Astrocyte (in vitro differentiated cells and primary cell): ENCODE results near the gene CNOT6L. TPM values are rescaled to one million over a fixed set of nuclear protein-coding genes. Genes with fewer than 3 reads are reported as not detected.

Experiments
- DNase-seq: peaks from one replicate; pipeline ENCODE4 v3.0.0-alpha.2; 2010; ENCODE audit warnings: low read depth
- FAIRE-seq: peaks from 2 replicates; lab custom pipeline; 2011; peaks lifted over from hg19 to GRCh38; lab: Jason Lieb, UNC
- H2AFZ ChIP-seq: 2 replicates; pipeline ENCODE4 v1.6.0; 2012; ENCODE audit warnings: low read depth, low read length, inconsistent platforms
- H3K27ac ChIP-seq: 2 replicates; pipeline ENCODE4 v1.5.1; 2011; ENCODE audit warnings: low read depth, low read length, inconsistent platforms
- H3K27me3 ChIP-seq: 2 replicates; pipeline ENCODE4 v1.6.0; 2011; ENCODE audit warnings: low read length, inconsistent platforms; ENCODE audit not compliant: insufficient read depth
- H3K36me3 ChIP-seq: 2 replicates; pipeline ENCODE4 v1.5.1; 2011; ENCODE audit warnings: low read length, inconsistent platforms; ENCODE audit not compliant: insufficient read depth
- H3K4me1 ChIP-seq: 2 replicates; pipeline ENCODE4 v1.5.1; 2011; ENCODE audit warnings: low read length, inconsistent platforms; ENCODE audit not compliant: insufficient read depth
- H3K4me2 ChIP-seq: 2 replicates; pipeline ENCODE4 v1.6.0; 2012; ENCODE audit warnings: low read length, inconsistent platforms
- H3K4me3 ChIP-seq: 2 replicates; pipeline ENCODE4 v1.5.1; 2011; ENCODE audit warnings: low read depth, mild to moderate bottlenecking, low read length, inconsistent platforms; ENCODE audit not compliant: insufficient read depth
- H3K79me2 ChIP-seq: 2 replicates; pipeline ENCODE4 v1.6.0; 2012; ENCODE audit warnings: mild to moderate bottlenecking, low read length, inconsistent platforms; ENCODE audit not compliant: insufficient read depth
- H3K9ac ChIP-seq: 2 replicates; pipeline ENCODE4 v1.6.0; 2012; ENCODE audit warnings: mild to moderate bottlenecking, low read length, inconsistent platforms
- H3K9me3 ChIP-seq: 2 replicates; pipeline ENCODE4 v1.5.1; 2012; ENCODE audit warnings: low read depth, mild to moderate bottlenecking, low read length, inconsistent platforms; ENCODE audit not compliant: insufficient read depth
- H4K20me1 ChIP-seq: 2 replicates; pipeline ENCODE4 v1.6.0; 2012; ENCODE audit warnings: low read length, inconsistent platforms; ENCODE audit not compliant: insufficient read depth
- H3K27ac Mint-ChIP-seq: one replicate; pipeline ENCODE4 v1.8.0; 2021; ENCODE audit warnings: mild to moderate bottlenecking, mixed read lengths; ENCODE audit not compliant: unreplicated experiment
- H3K27me3 Mint-ChIP-seq: one replicate; pipeline ENCODE4 v1.8.0; 2021; ENCODE audit warnings: low read depth, mixed read lengths; ENCODE audit not compliant: unreplicated experiment
- H3K36me3 Mint-ChIP-seq: one replicate; pipeline ENCODE4 v1.8.0; 2021; ENCODE audit warnings: low read depth, mixed read lengths; ENCODE audit not compliant: unreplicated experiment
- H3K4me1 Mint-ChIP-seq: one replicate; pipeline ENCODE4 v1.8.0; 2021; ENCODE audit warnings: low read depth, mixed read lengths; ENCODE audit not compliant: unreplicated experiment
- H3K4me3 Mint-ChIP-seq: one replicate; pipeline ENCODE4 v1.8.0; 2021; ENCODE audit warnings: mild to moderate bottlenecking, moderate library complexity, mixed read lengths; ENCODE audit not compliant: unreplicated experiment
- H3K9me3 Mint-ChIP-seq: one replicate; pipeline ENCODE4 v1.8.0; 2021; ENCODE audit warnings: mild to moderate bottlenecking, mixed read lengths; ENCODE audit not compliant: unreplicated experiment
- EZH2 ChIP-seq: IDR thresholded peaks from 2 replicates; pipeline ENCODE4 v1.6.1; 2012; ENCODE audit warnings: mild to moderate bottlenecking, low read length, inconsistent platforms; ENCODE audit not compliant: insufficient read depth
- total RNA-seq: library from RNA; stranded (reverse); gene quantifications from 2 replicates; pipeline ENCODE4 v1.2.1, GENCODE V29; 2021
- TF ChIP-seq, protein P1 (sequence below): IDR thresholded peaks from 2 replicates; pipeline ENCODE4 v1.5.1; 2011; ENCODE audit warnings: low read depth, mild to moderate bottlenecking, inconsistent platforms, low read length, moderate library complexity; ENCODE audit not compliant: insufficient read depth

CNOT6L gene
- total RNA-seq, 1 donor from 2014 or later = 34.0 TPM

DNA sequence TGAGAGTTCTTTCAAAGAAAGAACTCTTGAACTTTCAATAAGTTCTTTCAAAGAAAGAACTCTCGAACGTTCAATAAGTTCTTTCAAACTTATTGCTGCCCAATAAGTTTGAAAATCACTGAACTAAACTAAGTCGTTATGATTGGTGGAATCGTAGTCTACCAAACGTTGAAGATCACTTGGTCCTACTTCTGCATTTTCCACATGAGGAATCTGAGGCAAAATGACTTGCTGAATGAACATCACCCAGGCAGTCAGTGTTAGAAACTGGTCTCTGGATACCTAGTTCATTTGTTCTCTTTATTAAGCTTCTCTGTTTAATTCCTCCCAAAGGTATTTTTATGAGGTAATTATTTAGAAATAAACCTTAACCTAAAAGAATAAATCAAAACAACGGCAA lies 7.1 kb upstream of the CNOT6L start:
- H3K27ac Mint-ChIP-seq = no peak overlapping the region
- FAIRE-seq = no peak
- peaks cover 2% of the 10 kb centered on the region for H3K27me3 Mint-ChIP-seq
- Histone ChIP-seq H3K79me2 (no peaks in the 10 kb centered on the region), H3K4me1 (no peaks in the 10 kb centered on the region), H3K4me2 (no peak overlapping the region), H3K9me3 (no peaks in the 10 kb centered on the region), H3K4me3 (no peak overlapping the region), H3K9ac (no peak overlapping the region), H4K20me1 (no peaks in the 10 kb centered on the region), H3K27ac (no peak overlapping the region), H2AFZ (no peak overlapping the region), H3K36me3 (no peaks in the 10 kb centered on the region), H3K27me3 (peaks cover 8% of the 10 kb centered on the region)
- H3K4me1 Mint-ChIP-seq = no peaks in the 10 kb centered on the region
- no peak for DNase-seq
- no peak overlapping the region for H3K4me3 Mint-ChIP-seq
- TF ChIP-seq, protein P1, sequence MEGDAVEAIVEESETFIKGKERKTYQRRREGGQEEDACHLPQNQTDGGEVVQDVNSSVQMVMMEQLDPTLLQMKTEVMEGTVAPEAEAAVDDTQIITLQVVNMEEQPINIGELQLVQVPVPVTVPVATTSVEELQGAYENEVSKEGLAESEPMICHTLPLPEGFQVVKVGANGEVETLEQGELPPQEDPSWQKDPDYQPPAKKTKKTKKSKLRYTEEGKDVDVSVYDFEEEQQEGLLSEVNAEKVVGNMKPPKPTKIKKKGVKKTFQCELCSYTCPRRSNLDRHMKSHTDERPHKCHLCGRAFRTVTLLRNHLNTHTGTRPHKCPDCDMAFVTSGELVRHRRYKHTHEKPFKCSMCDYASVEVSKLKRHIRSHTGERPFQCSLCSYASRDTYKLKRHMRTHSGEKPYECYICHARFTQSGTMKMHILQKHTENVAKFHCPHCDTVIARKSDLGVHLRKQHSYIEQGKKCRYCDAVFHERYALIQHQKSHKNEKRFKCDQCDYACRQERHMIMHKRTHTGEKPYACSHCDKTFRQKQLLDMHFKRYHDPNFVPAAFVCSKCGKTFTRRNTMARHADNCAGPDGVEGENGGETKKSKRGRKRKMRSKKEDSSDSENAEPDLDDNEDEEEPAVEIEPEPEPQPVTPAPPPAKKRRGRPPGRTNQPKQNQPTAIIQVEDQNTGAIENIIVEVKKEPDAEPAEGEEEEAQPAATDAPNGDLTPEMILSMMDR = no peak
- TF ChIP-seq EZH2 = no peak
- no peaks in the 10 kb centered on the region for H3K9me3 Mint-ChIP-seq
- H3K36me3 Mint-ChIP-seq = no peaks in the 10 kb centered on the region

DNA sequence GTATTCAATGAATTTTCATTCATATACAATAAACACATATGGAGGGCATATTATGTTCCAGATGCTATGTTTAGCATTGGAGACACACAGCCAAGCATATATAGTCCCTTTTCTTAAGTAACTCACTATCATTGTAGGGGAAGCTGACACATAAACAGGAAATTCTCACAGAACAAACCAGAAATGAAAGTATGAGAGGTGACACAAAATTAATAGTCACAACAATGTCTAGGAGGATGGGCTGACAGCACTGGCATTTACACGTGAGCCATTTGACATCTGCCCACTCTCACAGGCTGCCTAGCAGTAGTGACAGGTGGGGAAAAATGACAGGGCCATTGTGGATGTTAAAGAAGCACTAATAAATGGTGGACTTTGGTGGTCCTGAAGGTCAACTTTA lies 2.6 kb upstream of the CNOT6L start:
- Histone ChIP-seq H3K36me3 (no peaks in the 10 kb centered on the region), H3K4me1 (peaks cover 16% of the 10 kb centered on the region), H3K4me2 (no peak overlapping the region), H3K79me2 (peaks cover 18% of the 10 kb centered on the region), H3K27ac (no peak overlapping the region), H2AFZ (no peak overlapping the region), H3K9me3 (no peaks in the 10 kb centered on the region), H4K20me1 (peaks cover 7% of the 10 kb centered on the region), H3K9ac (no peak overlapping the region), H3K4me3 (no peak overlapping the region), H3K27me3 (peaks cover 6% of the 10 kb centered on the region)
- Mint-ChIP-seq H3K27ac (no peak overlapping the region), H3K9me3 (no peaks in the 10 kb centered on the region), H3K36me3 (no peaks in the 10 kb centered on the region), H3K4me1 (peaks cover 4% of the 10 kb centered on the region), H3K27me3 (no peaks in the 10 kb centered on the region), H3K4me3 (no peak overlapping the region)
- FAIRE-seq (no peak), DNase-seq (no peak)
- TF ChIP-seq, protein P1 = no peak
- no peak for TF ChIP-seq EZH2

DNA sequence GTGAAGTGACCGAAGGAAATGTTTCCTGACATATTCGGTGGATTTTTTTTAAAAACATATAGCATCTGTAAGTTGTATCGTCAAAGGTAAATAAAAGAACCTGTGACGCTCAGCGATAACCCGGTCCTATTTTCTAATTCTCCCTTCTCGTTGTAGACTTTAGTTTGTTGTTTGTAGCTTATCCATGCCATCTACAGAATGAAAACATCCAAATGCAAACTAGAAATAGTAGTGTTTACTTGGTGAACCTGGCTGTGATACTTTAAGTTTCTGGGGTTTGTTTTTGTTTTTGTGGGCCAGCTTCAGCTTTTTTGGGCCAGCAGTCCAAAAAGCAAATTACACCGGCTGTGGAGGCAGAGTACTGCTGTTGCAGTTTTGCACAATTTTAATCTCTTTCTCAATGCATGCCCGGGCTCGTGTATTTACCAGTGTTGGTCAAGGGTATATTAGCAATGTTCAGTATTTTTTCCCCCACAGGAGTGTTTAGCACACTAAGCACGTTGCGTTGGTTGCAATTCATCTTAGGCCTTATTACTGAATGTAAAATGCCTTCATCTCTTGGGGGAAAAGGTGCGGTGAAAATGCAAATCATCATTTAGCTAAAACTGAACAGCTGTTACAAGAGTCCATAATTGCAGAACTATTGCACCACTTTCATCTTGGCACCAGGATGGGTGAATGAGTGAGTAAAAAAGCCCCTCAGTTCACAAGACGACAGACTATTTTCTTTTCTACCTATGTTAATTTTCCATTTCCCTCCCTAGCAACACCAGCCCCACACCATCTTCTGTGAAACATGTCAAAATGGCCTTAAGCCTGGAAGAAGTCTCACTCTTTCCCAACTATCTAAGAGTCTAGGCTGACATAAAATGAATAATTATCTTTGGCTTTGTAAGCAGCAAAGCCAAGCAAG lies 1.7 kb upstream of the CNOT6L start:
- Histone ChIP-seq H4K20me1 (peaks cover 7% of the 10 kb centered on the region), H3K36me3 (no peaks in the 10 kb centered on the region), H3K79me2 (peaks cover 26% of the 10 kb centered on the region), H3K4me2 (peak overlapping the region; percentile 88), H3K4me3 (peak overlapping the region; percentile 83), H3K27ac (peak overlapping the region; percentile 90), H3K9me3 (no peaks in the 10 kb centered on the region), H3K4me1 (peaks cover 16% of the 10 kb centered on the region), H3K9ac (peak overlapping the region; percentile 91), H2AFZ (peak overlapping the region; percentile 97), H3K27me3 (peaks cover 1% of the 10 kb centered on the region)
- Mint-ChIP-seq H3K4me1 (peaks cover 6% of the 10 kb centered on the region), H3K27ac (peak overlapping the region; percentile 92), H3K4me3 (peak overlapping the region; percentile 92), H3K9me3 (no peaks in the 10 kb centered on the region), H3K36me3 (no peaks in the 10 kb centered on the region), H3K27me3 (no peaks in the 10 kb centered on the region)
- no peak for DNase-seq
- TF ChIP-seq, protein P1 = no peak
- TF ChIP-seq EZH2 = no peak
- no peak for FAIRE-seq
